ENCODE data around the gene R3HDM4.
"Not testable (repeated sequence)": the region's sequence is repeated elsewhere in the genome, so short reads cannot be mapped to it uniquely, and the experiment has no call there.

R3HDM4 gene

DNA sequence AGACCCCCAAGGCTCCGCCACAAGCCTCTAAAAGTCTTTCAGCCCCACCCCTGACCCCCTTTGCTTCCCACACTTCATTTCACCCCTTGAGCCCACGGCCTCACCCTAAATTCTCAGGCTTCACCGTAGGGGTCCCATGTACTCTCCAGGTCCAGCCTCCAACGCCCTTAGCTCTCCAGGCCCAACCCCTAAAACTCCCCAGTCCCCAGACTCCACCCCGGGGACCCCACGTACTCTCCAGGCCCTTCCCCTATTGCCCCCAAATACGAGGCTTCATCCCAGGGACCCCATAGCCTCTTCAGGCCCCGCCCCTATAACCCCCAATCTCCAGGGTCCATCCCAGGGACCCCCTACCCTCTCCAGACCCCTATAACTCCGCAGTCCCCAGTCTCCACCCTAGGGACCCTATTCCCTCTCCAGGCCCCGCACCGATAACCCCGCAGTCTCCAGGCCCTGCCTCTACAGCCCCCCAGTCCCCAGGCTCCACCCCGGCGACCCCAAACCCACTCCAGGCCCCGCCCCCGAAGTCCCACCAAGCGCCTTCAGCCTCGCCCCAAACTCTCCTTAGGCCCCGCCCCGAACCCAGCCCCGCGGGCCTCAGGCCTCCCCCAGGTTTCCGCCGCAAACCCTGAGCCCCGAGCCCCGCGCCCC is 20.7 kb downstream of the R3HDM4 start:
- DNase-seq (ENCODE audit: low read depth in 3 of 3): no peak

DNA sequence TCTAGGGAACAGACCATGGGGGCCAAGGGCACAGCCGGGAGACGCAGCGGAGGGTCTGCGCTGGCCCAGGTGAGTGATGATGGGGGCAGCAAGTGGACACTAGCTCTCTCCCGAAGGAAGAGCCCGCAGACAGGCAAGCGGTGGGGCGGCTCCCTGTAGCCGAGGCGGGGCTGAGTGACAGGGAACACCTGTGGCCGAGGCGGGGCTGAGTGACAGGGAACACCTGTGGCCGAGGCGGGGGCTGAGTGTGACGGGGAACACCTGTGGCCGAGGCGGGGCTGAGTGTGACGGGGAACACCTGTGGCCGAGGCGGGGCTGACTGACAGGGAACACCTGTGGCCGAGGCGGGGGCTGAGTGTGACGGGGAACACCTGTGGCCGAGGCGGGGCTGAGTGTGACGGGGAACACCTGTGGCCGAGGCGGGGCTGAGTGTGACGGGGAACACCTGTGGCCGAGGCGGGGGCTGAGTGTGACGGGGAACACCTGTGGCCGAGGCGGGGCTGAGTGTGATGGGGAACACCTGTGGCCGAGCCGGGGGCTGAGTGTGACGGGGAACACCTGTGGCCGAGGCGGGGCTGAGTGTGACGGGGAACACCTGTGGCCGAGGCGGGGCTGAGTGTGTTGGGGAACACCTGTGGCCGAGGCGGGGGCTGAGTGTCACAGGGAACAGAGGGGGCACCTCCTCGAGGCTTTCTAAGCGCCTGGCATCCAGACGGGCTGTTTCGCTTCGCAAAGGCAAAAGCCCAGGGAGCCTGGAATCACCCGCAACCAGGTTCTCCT is 21.4 kb downstream of the R3HDM4 start:
- DNase-seq (ENCODE audit: low read depth in 3 of 3): not testable (repeated sequence)

DNA sequence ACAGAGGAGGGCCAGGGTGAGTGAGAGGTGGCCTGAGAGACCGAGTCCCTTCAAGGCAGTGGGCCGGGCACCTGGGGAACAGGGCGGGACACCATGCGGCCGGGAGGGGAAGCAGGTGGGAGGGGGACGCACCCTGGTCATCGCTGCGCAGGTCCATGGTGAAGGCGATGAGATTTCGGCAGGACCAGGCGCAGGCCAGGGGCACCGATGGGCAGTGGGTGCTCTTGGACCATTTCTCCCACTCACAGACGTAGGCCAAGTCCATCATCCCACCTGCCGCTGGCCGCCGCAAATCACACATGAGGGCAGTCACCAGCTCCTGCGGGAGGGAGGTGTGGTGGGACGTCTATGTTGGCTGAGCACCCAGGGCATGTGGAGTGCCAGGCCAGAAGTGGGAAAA is 22.2 kb downstream of the R3HDM4 start:
- no peak for DNase-seq (ENCODE audit: low read depth in 3 of 3)

DNA sequence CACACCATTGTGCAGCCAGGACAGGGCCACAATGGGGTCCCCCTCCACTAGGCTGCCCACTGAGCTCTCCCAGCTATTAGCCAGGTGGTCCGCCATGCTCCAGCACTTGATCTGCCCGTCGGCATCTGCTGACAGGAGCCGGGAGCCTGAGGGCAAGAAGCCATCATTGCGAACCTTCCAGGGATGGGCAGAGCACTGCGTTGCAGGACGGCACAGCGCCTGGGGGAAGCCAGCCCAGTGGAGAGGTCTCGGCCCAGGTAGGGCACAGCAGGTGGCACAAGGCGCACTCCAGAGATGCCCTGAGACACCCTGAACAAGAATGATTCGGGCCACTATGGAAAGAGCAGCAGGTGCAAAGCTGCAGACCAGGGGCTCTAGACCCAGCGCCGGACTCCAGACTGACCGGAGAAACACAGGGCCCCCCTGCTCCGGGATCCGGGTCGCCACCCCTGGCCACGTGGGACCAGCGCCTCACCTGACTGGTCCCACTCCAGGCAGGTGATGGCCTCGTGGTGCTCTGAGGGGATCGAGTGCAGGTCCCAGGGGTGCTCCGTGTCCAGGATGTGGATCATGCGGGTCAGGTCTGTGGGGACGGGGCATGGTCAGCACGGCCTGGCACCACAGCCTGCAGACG is 23.2 kb downstream of the R3HDM4 start:
- no peak for DNase-seq (ENCODE audit: low read depth in 3 of 3)

DNA sequence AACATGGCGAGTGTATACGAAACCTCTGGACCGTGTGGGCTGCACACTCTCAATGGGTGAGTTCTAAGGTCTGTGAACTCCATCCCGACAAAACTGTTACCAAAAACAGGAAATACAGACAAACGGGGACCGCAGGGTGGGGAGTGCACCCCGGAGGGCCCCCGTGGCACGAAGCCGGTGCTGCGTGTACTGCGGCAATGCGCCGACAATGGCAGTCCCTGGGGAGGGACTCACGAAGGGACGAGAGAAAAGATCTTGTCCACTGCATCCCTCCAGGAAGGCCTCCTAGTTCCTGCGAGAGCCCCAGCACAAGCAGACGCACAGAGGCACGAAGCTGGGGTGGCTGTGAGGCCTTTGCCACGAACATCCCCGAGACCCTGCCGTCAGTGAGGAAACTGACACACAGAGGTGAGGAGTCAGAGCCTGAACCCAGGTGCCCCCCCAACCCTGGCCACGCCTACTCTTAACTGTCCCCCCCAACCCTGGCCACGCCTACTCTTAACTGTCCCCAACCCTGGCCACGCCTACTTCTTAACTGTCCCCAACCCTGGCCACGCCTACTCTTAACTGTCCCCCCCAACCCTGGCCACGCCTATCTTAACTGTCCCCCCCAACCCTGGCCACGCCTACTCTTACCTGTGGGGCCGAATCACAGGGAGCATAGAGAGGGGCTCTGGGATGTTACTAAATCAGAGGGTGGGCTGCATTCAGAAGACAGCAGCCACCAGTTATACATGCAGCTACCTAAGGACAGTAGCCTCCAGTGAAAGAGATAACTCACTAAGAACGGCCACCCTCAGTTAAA is 24.2 kb downstream of the R3HDM4 start:
- peak in 1 of 3 experiments; percentile 43 for DNase-seq (ENCODE audit: low read depth in 3 of 3)

DNA sequence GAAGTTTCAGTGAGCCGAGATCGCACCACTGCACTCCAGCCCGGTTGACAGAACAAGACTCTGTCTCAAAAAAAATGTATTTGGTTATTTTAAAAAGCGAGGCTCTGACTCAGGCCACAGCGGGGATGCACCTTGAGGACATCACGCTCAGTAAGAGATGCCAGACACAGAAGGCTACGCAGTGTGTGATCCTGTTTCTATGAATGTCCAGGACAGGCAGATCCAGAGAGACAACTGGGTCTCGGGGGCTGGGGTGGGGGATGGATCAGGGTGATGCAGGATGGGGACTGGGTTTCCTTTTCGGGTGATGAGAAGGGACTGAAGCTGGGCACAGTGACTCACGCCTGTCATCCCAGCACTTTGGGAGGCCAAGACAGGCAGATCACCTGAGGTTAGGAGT is 25.4 kb downstream of the R3HDM4 start:
- DNase-seq (ENCODE audit: low read depth in 3 of 3): no peak

DNA sequence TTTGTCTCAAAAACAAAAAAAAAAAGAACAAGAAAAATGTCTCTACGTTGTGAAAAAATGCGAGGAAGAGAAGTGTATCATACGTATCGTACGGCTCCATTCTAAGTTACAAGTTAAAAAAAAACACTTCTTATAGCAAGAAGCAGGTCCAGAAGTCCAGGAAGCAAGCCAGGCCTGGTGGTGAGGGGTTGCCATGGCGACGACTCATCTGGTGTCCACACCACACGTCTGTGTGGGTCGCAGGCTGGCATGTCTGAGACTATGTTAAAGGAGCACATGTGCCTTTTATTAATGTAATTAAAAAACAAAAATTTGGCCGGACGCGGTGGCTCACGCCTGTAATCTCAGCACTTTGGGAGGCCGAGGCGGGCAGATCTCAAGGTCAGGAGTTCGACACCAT is 25.9 kb downstream of the R3HDM4 start:
- no peak for DNase-seq (ENCODE audit: low read depth in 3 of 3)

DNA sequence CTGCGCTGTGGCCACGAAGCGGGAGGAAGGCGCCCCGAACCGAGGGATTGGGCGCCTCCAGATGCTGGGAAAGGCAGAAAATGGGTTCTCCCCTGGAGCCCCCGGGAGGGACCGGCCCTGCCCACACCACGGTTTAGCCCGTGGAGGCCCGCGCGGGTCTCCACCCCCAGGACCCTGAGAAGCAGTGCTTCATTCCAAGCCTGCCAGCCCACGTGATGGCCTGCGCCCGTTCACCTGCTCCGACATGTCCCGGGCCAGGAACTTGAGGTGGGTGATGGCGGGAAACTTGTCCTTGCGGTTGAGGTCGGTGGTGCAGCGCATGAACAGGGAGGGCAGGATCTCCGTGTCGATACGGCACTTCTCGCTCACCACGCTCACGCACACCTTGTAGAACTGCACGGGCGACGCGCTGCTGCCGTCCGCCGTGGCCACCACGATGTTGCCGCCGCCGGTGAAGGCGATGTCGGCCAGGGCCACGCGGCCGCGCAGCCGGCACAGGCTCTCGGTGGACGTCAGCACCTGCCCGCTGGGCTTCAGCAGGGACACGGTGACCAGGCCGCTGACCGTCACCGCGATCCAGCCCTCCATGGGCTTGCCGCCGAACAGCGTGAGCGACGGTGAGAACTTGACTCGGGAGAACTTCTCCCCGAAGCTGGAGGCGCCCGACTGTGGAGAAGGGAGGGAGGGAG is 27.3 kb downstream of the R3HDM4 start:
- DNase-seq (ENCODE audit: low read depth in 3 of 3): no peak

DNA sequence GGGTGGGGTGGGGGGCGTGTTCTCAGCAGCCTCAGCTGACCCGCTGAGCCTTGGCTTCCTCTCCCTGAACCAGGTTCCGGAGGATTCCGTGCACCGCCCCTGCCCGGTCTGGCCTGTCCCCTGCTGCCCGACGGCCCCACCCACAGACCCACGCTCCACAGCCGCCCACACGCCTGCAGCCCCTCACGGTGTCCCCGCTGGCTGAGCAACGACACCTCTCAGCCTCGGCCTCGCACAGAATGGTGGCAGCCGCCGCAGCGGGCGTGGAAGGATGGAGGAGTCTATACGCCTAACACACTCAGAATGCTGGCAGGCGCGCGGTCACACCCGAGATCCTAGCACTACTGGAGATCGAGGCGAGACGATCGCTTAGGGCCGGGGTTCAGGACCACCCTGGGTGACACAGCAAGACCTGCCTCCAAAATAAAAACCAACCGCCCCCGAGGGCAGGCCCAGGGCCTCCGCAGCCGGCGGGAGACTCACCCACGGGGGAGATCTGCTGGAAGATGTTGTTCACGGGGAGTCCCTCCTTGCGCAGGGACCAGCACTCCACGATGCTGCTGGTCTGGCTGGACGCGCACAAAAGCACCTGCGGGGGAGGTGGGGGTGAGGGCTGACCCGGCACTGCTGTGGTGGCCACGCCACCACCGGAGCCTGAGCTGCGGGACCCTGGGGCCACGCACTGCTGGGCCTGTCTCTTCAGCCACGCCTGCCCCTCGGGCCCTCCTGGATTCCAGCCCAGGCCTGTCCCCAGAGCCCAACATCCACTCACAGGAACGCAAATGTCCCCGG is 28.4 kb downstream of the R3HDM4 start:
- no peak for DNase-seq (ENCODE audit: low read depth in 3 of 3)

DNA sequence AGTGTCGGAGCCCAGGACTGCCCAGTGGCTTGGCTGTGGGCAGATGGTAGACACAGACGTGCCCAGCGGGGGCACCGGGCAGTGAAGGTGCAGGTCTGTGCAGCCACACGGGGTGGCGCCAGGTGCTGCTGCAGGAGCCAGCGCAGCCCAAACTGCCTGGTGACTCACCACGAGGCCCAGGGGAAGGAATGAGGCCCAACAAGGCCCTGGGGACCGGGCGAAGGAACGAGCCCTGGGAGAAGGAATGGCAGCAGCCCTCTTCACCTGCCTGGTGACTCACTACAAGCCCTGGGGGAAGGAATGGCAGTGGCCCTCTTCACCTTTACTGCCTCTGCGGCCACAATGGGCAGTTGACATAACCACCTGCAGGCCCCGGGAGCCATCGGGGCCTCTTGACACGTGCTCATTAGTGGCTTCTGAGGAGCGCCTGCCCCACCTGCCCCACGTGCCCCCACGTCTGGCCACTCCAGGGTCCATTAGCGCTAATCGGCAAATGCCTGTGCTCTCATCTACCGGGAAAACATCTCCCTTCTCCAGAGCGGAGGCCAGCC is 29.3 kb downstream of the R3HDM4 start:
- no peak for DNase-seq (ENCODE audit: low read depth in 3 of 3)

DNA sequence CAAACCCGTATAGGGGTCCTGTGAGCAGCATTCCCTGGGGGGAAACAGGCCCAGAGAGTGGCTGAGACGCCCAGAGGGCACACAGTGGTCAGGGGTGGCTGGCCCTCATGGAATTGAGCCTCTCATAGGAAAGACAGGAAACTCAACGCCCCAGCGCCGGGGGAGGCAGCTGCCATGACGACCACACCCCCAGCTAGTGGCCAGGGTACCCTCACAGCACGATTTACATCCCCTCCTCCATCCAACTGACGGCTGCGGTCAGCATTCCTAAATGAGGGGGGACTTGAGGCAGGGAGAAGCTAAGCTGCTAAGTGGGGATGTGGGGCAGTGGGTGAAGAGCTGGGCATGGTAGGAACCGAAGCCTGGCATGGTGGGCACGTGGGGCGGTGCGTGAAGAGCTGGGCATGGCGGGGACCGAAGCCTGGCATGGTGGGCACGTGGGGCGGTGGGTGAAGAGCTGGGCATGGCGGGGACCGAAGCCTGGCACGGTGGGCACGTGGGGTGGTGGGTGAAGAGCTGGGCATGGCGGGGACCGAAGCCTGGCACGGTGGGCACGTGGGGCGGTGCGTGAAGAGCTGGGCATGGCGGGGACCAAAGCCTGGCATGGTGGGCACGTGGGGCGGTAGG is 30.0 kb downstream of the R3HDM4 start:
- no peak for DNase-seq (ENCODE audit: low read depth in 3 of 3)

DNA sequence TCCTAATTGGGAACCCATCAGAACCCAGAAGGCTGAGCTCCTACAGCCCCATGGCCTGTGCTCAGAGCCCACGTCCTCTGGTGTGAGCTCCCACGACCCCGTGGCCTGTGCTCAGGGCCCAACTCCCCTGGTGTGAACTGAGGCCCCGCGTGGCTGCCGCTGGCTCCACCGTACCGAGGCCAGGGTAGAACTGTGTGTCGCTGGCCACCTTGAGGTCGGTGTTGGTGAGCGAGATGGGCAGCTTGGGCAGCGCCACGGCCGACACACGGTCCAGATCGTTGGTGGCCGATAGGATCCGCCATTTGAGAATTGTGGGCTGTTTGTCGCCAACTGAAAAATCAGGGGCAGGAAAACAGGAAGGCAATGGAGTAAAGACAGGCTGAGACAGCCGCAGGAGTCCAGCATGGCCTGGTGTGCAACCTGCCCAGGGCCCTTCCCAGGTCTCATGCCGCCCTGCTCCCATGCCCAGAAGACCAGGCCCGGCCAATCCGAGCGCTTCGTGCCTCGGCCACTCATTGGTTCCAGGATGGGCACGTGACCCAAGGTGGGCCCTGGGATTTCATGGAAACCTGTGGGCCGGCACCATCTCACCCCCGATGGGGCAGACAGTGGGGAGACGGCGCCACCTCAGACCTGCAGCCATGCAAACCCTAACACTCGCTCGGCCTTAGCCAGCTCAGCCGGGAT is 31.5 kb downstream of the R3HDM4 start:
- DNase-seq (ENCODE audit: low read depth in 3 of 3): no peak

DNA sequence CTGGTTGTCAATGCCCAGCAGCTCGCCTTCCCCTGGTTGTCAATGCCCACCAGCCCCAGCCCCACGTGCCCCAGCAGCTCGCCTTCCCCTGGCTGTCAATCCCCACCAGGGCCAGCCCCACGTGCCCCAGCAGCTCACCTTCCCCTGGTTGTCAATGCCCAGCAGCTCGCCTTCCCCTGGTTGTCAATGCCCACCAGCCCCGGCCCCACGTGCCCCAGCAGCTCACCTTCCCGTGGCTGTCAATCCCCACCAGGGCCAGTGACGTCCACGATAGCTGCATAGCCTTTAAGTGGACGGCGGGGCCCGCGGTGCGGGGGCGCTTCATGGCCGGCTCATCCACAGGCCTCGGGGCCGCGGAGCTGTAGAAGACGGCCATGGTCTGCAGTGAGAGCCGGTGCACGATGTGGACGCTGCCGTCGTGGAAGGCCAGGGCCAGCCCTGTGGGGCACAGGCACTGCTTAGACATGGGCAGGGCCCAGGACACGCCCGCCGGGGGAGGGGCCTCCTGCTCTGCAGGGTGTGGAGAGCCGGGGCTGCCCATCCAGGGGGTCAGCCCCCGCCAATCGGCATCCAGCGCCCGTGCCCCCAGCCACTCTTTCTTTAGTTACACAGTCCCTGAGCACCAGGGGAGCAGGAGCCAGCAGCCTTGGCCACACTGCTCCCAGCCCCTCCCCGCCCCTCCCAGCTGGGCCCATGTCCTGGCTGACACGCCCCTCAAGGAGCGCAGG is 33.1 kb downstream of the R3HDM4 start:
- DNase-seq (ENCODE audit: low read depth in 3 of 3): no peak

DNA sequence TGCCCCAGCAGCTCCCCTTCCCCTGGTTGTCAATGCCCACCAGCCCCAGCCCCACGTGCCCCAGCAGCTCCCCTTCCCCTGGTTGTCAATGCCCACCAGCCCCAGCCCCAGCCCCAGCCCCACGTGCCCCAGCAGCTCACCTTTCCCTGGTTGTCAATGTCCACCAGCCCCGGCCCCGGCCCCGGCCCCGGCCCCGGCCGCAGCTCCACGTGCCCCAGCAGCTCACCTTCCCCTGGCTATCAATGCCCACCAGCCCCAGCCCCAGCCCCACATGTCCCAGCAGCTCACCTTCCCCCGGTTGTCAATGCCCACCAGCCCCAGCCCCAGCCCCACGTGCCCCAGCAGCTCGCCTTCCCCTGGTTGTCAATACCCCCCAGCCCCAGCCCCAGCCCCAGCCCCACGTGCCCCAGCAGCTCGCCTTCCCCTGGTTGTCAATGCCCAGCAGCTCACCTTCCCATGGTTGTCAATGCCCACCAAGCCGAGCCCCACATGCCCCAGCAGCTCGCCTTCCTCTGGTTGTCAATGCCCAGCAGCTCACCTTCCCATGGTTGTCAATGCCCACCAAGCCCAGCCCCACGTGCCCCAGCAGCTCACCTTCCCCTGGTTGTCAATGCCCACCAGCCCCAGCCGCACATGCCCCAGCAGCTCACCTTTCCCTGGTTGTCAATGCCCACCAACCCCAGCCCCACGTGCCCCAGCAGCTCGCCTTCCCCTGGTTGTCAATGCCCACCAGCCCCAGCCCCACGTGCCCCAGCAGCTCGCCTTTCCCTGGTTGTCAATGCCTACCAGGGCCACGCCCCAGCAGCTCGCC is 34.1 kb downstream of the R3HDM4 start:
- DNase-seq (ENCODE audit: low read depth in 3 of 3): not testable (repeated sequence)

DNA sequence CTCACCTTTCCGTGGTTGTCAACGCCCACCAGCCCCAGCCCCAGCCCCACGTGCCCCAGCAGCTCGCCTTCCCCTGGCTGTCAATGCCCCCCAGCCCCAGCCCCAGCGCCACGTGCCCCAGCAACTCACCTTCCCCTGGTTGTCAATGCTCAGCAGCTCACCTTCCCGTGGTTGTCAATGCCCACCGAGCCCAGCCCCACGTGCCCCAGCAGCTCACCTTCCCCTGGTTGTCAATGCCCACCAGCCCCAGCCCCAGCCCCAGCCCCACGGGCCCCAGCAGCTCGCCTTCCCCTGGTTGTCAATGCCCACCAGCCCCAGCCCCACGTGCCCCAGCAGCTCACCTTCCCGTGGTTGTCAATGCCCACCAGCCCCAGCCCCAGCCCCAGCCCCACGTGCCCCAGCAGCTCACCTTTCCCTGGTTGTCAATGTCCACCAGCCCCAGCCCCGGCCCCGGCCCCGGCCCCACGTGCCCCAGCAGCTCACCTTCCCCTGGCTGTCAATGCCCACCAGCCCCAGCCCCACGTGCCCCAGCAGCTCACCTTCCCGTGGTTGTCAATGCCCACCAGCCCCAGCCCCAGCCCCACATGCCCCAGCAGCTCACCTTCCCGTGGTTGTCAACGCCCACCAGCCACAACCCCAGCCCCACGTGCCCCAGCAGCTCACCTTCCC is 34.9 kb downstream of the R3HDM4 start:
- not testable (repeated sequence) for DNase-seq (ENCODE audit: low read depth in 3 of 3)

DNA sequence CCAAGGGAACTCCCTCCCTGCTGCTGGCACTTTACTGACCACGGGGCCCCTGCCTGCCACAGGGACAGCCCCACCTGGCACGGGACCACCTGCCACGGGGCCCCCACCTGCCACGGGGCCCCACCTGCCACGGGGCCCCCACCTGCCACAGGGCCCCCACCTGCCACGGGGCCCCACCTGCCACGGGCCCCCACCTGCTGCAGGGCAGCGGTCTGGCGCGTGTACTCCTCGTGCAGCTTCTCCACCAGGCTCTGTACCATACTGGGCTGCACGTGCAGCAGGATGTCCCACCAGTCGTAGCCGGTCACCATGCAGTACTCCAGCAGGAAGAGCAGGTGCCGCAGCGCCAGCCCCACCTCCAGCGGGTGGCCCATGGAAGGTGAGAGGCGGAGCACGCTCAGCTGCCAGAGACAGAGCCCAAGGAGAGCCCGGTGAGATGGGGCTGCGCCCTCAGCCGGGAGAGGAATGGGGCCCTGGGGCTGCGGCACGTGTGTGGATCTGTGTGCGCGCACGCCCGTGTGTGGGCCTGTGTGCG is 36.2 kb downstream of the R3HDM4 start:
- no peak for DNase-seq (ENCODE audit: low read depth in 3 of 3)

DNA sequence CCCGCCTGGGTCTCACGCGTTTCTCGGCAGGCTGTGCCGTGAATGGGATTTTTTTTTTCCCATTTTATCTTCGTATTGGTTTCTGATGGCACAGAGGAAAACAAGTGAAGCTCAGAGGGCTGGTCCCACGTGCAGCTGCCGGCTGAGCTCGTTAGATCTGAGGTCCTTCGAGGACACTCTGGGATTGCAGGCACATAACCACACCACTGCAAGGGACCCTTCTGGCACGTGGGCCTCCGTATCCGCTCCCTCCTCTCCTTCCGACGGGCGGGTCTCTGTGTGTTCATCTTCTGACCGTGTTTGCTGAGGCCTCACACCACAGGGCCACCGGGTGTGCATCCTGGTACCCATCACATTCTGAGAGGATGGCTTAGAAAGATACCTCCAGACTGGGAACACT is 36.9 kb downstream of the R3HDM4 start:
- no peak for DNase-seq (ENCODE audit: low read depth in 3 of 3)

All from stimulated activated CD4-positive, alpha-beta T cell treated with anti-CD3 and anti-CD28 coated beads, TNF-alpha, amount 100 ng/mL, for 24 hours (primary cell).